ENCODE measurements around the gene USP7.

DNA sequence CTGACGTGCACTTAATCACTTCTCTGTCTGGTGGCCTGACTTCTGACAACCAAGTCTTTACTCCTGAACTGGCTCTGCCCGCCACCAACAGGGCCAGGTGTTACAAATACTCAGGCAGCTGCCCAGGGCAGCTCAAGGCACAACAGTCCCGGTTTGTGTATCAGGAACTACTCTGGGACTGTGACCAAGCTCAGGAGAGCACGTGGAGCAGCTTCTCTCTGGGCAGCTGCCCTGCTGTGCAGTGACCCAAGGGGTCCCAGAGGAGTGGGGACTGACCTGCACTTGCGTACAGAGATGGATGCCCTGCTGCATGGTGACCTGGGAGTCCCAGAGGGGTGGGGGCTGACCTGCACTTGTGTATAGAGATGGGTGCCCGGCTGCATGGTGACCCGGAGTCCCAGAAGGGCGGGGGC, 59.7 kb downstream of the USP7 start:
- TF ChIP-seq, protein P1, sequence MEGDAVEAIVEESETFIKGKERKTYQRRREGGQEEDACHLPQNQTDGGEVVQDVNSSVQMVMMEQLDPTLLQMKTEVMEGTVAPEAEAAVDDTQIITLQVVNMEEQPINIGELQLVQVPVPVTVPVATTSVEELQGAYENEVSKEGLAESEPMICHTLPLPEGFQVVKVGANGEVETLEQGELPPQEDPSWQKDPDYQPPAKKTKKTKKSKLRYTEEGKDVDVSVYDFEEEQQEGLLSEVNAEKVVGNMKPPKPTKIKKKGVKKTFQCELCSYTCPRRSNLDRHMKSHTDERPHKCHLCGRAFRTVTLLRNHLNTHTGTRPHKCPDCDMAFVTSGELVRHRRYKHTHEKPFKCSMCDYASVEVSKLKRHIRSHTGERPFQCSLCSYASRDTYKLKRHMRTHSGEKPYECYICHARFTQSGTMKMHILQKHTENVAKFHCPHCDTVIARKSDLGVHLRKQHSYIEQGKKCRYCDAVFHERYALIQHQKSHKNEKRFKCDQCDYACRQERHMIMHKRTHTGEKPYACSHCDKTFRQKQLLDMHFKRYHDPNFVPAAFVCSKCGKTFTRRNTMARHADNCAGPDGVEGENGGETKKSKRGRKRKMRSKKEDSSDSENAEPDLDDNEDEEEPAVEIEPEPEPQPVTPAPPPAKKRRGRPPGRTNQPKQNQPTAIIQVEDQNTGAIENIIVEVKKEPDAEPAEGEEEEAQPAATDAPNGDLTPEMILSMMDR (IDR thresholded peaks at IDR 0.05), result no peak
- no peak for TF ChIP-seq POLR2A (IDR thresholded peaks at IDR 0.05)

Data from Peyer's patch (tissue), 4 donors.